Adrenal gland (tissue), 5 donors: ENCODE results near the gene LRP10.

Experiments
- CTCF ChIP-seq, 6 experiments: fragments of 450-650 bp in 4 of 6; fragments of 200-600 bp in 2 of 6; sonication (generic) in 1 of 6; IDR thresholded peaks; 1 replicate in 5 of 6; 2 replicates in 1 of 6; pipeline versions ENCODE4 v1.5.1 to v1.8.0; 2016 to 2021; ENCODE audit warnings: antibody characterized with exemption in 6 of 6, mild to moderate bottlenecking in 2 of 6, moderate library complexity in 1 of 6
- POLR2A ChIP-seq, 2 donors: fragments of 450-650 bp; IDR thresholded peaks; one replicate each; pipeline ENCODE4 v1.6.1; 2017; ENCODE audit warnings: antibody characterized with exemption in 2 of 2, mild to moderate bottlenecking in 2 of 2, moderate library complexity in 1 of 2
- donor health status: DM: no; HTN: no; CAD: no.

DNA sequence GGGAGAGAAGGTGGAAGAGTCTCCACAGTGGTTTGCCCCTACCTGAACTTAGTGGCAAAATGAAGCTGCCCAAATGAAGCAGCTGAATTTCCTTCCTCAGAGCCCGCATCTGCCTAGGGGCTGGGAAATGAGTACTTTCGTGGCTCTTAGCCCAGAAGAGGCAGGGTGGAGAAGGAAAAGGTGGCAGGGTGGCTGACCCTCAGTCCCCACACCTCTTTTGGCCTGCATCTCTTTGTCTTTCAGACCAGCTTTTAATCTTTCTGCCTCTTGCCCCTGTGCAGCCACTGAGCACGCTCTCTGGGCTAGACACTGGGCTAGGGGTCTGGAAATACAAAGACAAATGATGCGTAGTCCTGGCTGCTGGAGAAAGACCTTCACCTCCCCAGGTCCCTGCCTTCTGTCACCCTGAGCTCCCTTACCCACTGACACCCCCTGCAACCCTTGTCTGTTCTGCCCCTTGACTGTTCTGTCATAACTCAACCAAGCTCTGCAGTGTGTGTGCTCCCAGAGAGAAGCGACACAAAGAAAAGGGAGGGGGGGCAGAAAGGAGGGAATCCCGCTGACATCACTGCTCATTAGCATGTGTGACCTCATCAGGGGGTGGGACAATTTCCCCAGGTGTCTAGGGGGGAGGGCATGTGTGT is 11.1 kb downstream of the LRP10 start:
- TF ChIP-seq CTCF (IDR thresholded peaks at IDR 0.05): no peak
- no peak for TF ChIP-seq POLR2A (IDR thresholded peaks at IDR 0.05)
